Effector memory CD8-positive, alpha-beta T cell (primary cell): Measurements from ENCODE around the gene GH2.
A peak's percentile ranks its signal among the peaks of the same experiment; 100 is the strongest.
"Not testable (repeated sequence)": the region's sequence is repeated elsewhere in the genome, so short reads cannot be mapped to it uniquely, and the experiment has no call there.

Experiments used
- ATAC-seq: fragments of 150-1000 bp; cut with Tn5 transposase; replicated peaks from 2 replicates; pipeline ENCODE4 v1.10.0; 2021; ENCODE audit warnings: mild to moderate bottlenecking, moderate library complexity
- DNase-seq, 3 experiments: peaks; one replicate each; pipeline ENCODE4 v3.0.0; 2021
- H3K27ac Mint-ChIP-seq, 2 donors: one replicate each; pipeline ENCODE4 v1.8.0; 2022; ENCODE audit warnings: mild to moderate bottlenecking in 2 of 2, mixed read lengths in 2 of 2, moderate library complexity in 2 of 2
- H3K27me3 Mint-ChIP-seq, 2 donors: one replicate each; pipeline ENCODE4 v1.8.0; 2022; ENCODE audit warnings: mixed read lengths in 2 of 2
- H3K36me3 Mint-ChIP-seq: one replicate; pipeline ENCODE4 v1.8.0; 2022; ENCODE audit warnings: mild to moderate bottlenecking, moderate library complexity, mixed read lengths; ENCODE audit not compliant: insufficient read depth
- H3K4me1 Mint-ChIP-seq, 2 donors: one replicate each; pipeline ENCODE4 v1.8.0; 2022; ENCODE audit warnings: low read depth in 2 of 2, mixed read lengths in 2 of 2
- H3K4me3 Mint-ChIP-seq, 2 donors: one replicate each; pipeline ENCODE4 v1.8.0; 2022; ENCODE audit warnings: mild to moderate bottlenecking in 2 of 2, mixed read lengths in 2 of 2, moderate library complexity in 2 of 2
- H3K9me3 Mint-ChIP-seq, 2 donors: one replicate each; pipeline ENCODE4 v1.8.0; 2022; ENCODE audit warnings: mixed read lengths in 2 of 2

Gene GH2

DNA sequence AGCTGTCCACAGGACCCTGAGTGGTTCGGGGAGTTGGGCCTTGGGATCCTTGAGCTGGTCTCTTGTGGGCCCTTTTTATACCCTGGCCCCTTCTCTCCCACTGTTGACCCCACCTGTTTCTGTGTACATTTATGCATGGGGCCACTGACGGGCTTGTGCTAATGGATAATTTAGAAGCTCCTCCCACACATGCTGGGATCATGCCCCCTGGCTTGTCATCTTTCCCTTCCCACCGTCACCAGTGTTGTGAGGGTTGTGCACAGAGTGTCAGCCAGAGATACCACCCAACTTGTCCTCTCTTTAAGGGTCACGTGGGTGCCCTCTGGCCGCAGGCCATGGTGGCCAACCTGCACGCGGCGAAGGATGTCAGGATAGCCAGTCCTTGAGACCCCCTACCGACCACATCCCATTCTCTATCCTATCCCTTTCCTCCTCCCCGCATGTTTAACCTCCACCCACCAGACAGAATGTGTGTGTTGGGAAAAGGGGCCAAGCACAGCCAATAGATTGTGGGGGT lies 37.1 kb upstream of the GH2 start, which contains the start of gene GH1:
Gene GH1, minus strand, starts transcription at position 51 of the 517 bp plus-strand sequence. CDS start 63 bp downstream, outside the sequence.
- H3K4me1 Mint-ChIP-seq: peaks cover 6 to 12% of the 10 kb centered on the region in 2 donors
- H3K36me3 Mint-ChIP-seq, H3K9me3 Mint-ChIP-seq, ATAC-seq, H3K27me3 Mint-ChIP-seq, DNase-seq: not testable (repeated sequence)
- peak within 1 kb of the TSS; percentile 23 to 63 for H3K27ac Mint-ChIP-seq
- H3K4me3 Mint-ChIP-seq: peak within 1 kb of the TSS in 1 of 2 donors; percentile 2

DNA sequence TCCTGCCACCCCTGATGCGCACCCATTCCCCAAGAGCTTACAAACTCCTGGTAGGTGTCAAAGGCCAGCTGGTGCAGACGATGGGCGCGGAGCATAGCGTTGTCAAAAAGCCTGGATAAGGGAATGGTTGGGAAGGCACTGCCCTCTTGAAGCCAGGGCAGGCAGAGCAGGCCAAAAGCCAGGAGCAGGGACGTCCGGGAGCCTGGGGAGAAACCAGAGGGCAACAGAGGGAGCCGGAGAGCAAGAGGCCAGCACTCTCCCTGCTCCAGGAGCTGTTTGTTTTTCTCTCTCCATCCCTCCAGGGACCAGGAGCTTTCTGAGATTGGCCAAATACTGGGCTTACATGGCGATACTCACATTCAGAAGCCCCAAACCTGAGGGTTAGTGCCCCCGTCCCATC lies 36.6 kb upstream of the GH2 start:
- ATAC-seq: no peak
- H3K9me3 Mint-ChIP-seq: no peaks in the 10 kb centered on the region
- peaks cover 5 to 9% of the 10 kb centered on the region in 2 donors for H3K27me3 Mint-ChIP-seq
- no peak overlapping the region for H3K27ac Mint-ChIP-seq
- no peak overlapping the region for H3K4me3 Mint-ChIP-seq
- H3K4me1 Mint-ChIP-seq: peaks cover 6 to 12% of the 10 kb centered on the region in 2 donors
- H3K36me3 Mint-ChIP-seq: no peaks in the 10 kb centered on the region
- DNase-seq: no peak

DNA sequence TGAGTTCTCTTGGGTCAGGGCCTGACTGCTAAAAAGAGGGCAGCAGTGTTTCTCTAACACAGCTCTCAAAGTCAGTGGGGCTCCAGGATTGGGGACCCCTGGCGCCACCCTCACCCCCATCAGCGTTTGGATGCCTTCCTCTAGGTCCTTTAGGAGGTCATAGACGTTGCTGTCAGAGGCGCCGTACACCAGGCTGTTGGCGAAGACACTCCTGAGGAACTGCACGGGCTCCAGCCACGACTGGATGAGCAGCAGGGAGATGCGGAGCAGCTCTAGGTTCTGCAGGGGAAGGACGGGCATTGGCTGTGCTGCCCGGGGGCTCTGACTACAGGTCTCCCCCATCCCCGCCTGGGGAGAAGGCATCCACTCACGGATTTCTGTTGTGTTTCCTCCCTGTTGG lies 35.9 kb upstream of the GH2 start:
- peaks cover 6 to 12% of the 10 kb centered on the region in 2 donors for H3K4me1 Mint-ChIP-seq
- peaks cover 5 to 9% of the 10 kb centered on the region in 2 donors for H3K27me3 Mint-ChIP-seq
- ATAC-seq (no peak), DNase-seq (no peak)
- H3K4me3 Mint-ChIP-seq: no peak overlapping the region
- H3K27ac Mint-ChIP-seq: no peak overlapping the region
- no peaks in the 10 kb centered on the region for H3K9me3 Mint-ChIP-seq
- no peaks in the 10 kb centered on the region for H3K36me3 Mint-ChIP-seq

DNA sequence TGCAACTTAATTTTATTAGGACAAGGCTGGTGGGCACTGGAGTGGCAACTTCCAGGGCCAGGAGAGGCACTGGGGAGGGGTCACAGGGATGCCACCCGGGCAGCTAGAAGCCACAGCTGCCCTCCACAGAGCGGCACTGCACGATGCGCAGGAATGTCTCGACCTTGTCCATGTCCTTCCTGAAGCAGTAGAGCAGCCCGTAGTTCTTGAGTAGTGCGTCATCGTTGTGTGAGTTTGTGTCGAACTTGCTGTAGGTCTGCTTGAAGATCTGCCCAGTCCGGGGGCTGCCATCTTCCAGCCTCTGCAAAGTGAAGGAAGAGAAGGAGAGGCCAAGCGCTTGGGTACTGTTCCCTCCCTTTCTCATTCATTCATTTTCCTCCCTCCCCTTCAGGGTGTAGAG lies 35.5 kb upstream of the GH2 start:
- H3K27me3 Mint-ChIP-seq, H3K4me1 Mint-ChIP-seq, H3K27ac Mint-ChIP-seq, H3K36me3 Mint-ChIP-seq, DNase-seq, ATAC-seq, H3K9me3 Mint-ChIP-seq, H3K4me3 Mint-ChIP-seq: not testable (repeated sequence)

DNA sequence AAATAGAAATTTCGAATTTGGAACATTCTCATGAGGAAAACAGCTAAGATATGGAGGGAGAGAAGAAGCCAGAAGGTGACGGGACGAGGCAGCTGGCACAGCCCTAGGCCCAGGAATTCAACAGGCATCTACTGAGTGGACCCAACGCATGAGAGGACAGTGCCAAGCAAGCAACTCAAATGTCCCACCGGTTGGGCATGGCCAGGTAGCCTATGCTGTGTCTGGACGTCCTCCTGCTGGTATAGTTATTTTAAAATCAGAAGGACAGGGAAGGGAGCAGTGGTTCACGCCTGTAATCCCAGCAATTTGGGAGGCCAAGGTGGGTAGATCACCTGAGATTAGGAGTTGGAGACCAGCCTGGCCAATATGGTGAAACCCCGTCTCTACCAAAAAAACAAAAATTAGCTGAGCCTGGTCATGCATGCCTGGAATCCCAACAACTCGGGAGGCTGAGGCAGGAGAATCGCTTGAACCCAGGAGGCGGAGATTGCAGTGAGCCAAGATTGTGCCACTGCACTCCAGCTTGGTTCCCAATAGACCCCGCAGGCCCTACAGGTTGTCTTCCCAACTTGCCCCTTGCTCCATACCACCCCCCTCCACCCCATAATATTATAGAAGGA lies 34.9 kb upstream of the GH2 start:
- no peak overlapping the region for H3K27ac Mint-ChIP-seq
- DNase-seq: no peak
- no peak overlapping the region for H3K4me3 Mint-ChIP-seq
- H3K36me3 Mint-ChIP-seq: no peaks in the 10 kb centered on the region
- no peaks in the 10 kb centered on the region for H3K9me3 Mint-ChIP-seq
- H3K27me3 Mint-ChIP-seq: peaks cover 5 to 10% of the 10 kb centered on the region in 2 donors
- H3K4me1 Mint-ChIP-seq: peaks cover 6 to 12% of the 10 kb centered on the region in 2 donors
- no peak for ATAC-seq

DNA sequence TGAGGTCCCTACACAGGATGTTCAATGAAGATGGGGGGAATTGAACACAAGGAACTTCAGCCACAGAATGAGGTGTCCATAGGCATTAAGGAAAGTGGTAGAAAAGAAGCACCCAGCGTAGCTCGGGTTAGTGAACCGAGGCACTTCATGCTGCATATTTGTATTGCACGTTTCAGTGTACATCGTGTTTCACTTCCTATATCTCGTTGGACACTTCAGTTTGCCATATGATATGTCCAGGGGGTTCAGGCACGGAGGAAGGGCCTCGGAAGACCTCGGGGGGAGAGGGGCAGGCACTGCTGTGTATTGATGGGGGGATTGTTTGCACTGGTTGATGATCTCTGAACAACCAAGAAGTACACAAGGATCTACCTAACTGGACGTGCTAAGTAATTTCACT lies 34.0 kb upstream of the GH2 start:
- H3K27ac Mint-ChIP-seq, H3K9me3 Mint-ChIP-seq, H3K36me3 Mint-ChIP-seq, H3K4me3 Mint-ChIP-seq, DNase-seq, ATAC-seq: not testable (repeated sequence)
- peaks cover 9 to 16% of the 10 kb centered on the region in 2 donors for H3K4me1 Mint-ChIP-seq
- peaks cover 10 to 18% of the 10 kb centered on the region in 2 donors for H3K27me3 Mint-ChIP-seq

DNA sequence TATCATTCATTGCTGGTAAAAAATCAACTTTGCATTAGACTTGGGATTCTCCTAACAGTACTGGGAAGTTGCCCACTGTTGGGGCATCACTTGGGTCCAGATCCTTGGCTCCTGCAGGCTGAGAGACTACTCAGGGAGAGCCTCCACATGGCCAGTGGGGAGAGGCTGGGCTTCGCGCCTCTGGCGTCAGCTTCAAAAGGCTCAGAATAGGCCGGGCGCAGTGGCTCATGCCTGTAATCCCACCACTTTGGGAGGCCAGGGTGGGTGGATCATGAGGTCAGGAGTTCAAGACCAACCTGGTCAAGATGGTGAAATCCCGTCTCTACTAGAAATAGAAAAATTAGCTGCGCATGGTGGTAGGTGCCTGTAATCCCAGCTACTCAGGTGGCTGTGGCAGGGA lies 32.7 kb upstream of the GH2 start:
- Mint-ChIP-seq H3K27ac (no peak overlapping the region), H3K4me3 (no peak overlapping the region), H3K4me1 (peaks cover 9 to 13% of the 10 kb centered on the region in 2 donors), H3K36me3 (peaks cover 4% of the 10 kb centered on the region), H3K9me3 (no peaks in the 10 kb centered on the region), H3K27me3 (peaks cover 10 to 17% of the 10 kb centered on the region in 2 donors)
- DNase-seq (no peak), ATAC-seq (no peak)

DNA sequence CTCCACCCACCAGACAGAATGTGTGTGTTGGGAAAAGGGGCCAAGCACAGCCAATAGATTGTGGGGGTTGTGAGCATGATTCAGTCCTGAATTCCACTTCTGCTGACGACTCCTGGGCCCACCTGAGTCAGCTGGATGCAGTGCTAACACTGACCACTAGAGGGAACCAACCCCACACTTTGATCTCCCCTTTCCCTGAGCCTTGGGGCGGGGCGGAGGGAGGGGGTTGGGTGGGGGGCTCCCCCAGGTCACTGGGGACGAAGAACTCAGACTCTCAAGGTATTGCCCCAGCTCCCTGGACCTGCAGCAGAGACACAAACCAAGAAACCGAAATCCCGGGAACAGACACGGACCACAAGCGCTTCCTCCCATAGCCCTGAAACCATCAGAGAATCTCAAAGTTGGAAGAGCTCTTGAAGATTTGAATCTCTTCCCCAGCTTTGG lies 29.9 kb upstream of the GH2 start:
- ATAC-seq: peak; percentile 81
- Mint-ChIP-seq H3K27me3 (peaks cover 5 to 9% of the 10 kb centered on the region in 2 donors), H3K36me3 (peaks cover 4% of the 10 kb centered on the region), H3K4me1 (peaks cover 3 to 8% of the 10 kb centered on the region in 2 donors), H3K9me3 (no peaks in the 10 kb centered on the region), H3K4me3 (no peak overlapping the region), H3K27ac (no peak overlapping the region)
- peak; percentile 60 to 71 (median 64) for DNase-seq

DNA sequence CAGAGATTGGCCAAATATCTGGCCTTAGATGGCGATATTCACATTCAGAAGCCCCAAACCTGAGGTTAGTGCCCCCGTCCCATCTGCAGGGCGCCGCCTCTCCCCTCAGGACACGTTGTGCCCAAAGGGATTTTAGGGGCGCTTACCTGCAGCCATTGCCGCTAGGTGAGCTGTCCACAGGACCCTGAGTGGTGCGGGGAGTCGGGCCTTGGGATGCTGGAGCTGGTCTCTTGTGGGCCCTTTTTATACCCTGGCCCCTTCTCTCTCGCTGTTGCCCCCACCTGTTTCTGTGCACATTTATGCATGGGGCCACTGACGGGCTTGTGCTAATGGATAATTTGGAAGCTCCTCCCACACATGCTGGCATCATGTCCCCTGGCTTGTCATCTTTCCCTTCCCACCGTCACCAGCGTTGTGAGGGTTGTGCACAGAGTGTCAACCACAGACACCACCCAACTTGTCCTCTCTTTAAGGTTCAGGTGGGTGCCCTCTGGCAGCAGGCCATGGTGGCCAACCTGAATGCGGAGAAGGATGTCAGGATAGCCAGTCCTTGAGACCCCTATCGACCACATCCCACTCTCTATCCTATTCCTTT lies 29.4 kb upstream of the GH2 start, which contains the start of gene CSHL1:
Gene CSHL1, minus strand, starts transcription at position 218 of the 595 bp plus-strand sequence. Its CDS starts 62 bp downstream, at position 156.
- Mint-ChIP-seq H3K27me3 (peaks cover 5 to 9% of the 10 kb centered on the region in 2 donors), H3K27ac (no peak within 1 kb of the TSS), H3K4me1 (peaks cover 3 to 8% of the 10 kb centered on the region in 2 donors), H3K9me3 (no peaks in the 10 kb centered on the region), H3K36me3 (peaks cover 7% of the 10 kb centered on the region), H3K4me3 (no peak within 1 kb of the TSS)
- ATAC-seq: no peak
- no peak for DNase-seq

DNA sequence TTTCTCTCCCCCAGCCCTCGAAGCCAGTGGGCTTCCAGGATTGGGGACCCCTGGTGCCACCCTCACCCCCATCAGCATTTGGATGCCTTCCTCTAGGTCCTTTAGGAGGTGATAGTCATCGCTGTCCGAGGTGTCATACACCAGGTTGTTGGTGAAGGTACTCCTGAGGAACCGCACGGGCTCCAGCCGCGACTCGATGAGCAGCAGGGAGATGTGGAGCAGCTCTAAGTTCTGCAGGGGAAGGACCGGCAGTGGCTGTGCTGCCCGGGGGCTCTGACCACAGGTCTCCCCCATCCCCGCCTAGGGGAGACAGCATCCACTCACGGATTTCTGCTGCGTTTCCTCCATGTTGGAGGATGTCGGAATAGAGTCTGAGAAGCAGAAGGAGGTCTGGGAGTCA lies 28.4 kb upstream of the GH2 start:
- Mint-ChIP-seq H3K27me3 (peaks cover 5 to 9% of the 10 kb centered on the region in 2 donors), H3K4me3 (no peak overlapping the region), H3K9me3 (no peaks in the 10 kb centered on the region)

DNA sequence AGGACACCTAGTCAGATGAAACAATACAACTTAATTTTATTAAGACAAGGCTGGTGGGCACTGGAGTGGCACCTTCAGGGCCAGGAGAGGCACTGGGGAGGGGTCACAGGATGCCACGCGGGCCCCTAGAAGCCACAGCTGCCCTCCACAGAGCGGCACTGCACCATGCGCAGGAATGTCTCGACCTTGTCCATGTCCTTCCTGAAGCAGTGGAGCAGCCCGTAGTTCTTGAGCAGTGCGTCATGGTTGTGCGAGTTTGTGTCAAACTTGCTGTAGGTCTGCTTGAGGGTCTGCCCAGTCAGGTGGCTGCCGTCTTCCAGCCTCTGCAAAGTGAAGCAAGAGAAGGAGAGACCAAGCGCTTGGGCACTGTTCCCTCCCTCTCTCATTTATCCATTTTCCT lies 27.8 kb upstream of the GH2 start:
- H3K4me3 Mint-ChIP-seq, H3K4me1 Mint-ChIP-seq, DNase-seq, ATAC-seq, H3K36me3 Mint-ChIP-seq, H3K27me3 Mint-ChIP-seq, H3K9me3 Mint-ChIP-seq, H3K27ac Mint-ChIP-seq: not testable (repeated sequence)

More for the DNA sequence above, 28.4 kb upstream of the GH2 start:
- no peak for ATAC-seq
- no peak for DNase-seq
- H3K4me1 Mint-ChIP-seq: peaks cover 3 to 8% of the 10 kb centered on the region in 2 donors
- H3K36me3 Mint-ChIP-seq: peaks cover 7% of the 10 kb centered on the region
- no peak overlapping the region for H3K27ac Mint-ChIP-seq

DNA sequence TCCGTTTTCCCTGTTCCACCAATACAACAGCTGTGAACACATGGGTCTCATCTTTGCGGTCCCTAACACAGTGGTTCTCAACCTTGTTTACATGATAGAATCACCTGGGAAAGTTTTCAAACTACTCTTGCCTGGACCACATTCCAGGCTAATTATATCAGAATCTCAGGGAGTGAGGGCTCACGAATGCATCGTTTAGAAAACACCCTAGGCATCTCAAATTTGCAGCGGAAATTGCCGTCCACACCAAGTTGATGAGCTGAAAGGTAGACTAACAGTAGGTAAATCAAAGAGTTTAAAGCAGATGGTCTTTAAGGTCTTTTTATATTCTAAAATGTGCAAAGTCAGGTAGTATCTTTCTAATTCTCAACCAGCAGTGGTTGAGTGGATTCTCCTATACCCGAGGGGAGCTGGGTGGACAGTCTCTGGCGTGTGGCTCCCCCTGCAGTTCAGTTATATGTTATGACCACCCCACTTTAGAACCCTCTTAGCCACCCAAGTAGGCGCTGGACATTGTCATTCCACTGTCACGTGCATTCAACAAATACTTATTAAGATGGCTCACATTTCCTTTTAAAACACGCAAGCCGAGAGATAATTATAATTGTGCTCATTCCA lies 25.5 kb upstream of the GH2 start:
- DNase-seq, ATAC-seq, H3K36me3 Mint-ChIP-seq, H3K9me3 Mint-ChIP-seq, H3K27ac Mint-ChIP-seq, H3K4me3 Mint-ChIP-seq: not testable (repeated sequence)
- Mint-ChIP-seq H3K27me3 (peaks cover 5 to 16% of the 10 kb centered on the region in 2 donors), H3K4me1 (peaks cover 7 to 12% of the 10 kb centered on the region in 2 donors)

DNA sequence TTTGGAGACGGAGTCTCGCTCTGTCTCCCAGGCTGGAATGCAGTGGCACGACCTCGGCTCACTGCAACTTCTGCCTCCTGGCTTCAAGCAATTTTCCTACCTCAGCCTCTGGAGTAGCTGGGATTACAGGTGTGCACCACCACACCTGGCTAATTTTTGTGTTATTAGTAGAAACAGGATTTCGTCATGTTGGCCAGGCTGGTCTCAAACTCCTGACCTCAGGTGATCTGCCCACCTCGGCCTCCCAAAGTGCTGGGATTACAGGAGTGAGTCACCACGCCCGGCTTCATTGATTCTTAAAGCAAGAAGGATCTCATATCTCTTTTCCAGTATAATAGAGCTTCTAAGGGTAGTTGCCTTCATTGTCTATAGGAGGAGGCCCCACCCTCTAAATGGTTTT lies 23.1 kb upstream of the GH2 start:
- not testable (repeated sequence) for H3K36me3 Mint-ChIP-seq, ATAC-seq, H3K27ac Mint-ChIP-seq, H3K9me3 Mint-ChIP-seq, H3K4me1 Mint-ChIP-seq, DNase-seq, H3K4me3 Mint-ChIP-seq
- H3K27me3 Mint-ChIP-seq: peaks cover 7 to 17% of the 10 kb centered on the region in 2 donors
